ENCODE measurements around the gene EPHB1.

Gene EPHB1

GRCh38 chr3:135238236-135238830 is 443.3 kb downstream of the EPHB1 start:
- TF ChIP-seq CTCF (IDR thresholded peaks at IDR 0.05; ENCODE audit: low read depth, low read length), result no peak
- in situ Hi-C loops (cut with HindIII; ENCODE audit: low sequenced_read_pairs), result no loop called here
- DNase-seq (ENCODE audit: low read depth, low spot score), result no peak
- no peak overlapping the region for H3K4me3 ChIP-seq (ENCODE audit: low read depth, low read length)

- in situ Hi-C loops (cut with HindIII; ENCODE audit: low sequenced_read_pairs), result no loop called here
- DNase-seq (ENCODE audit: low read depth, low spot score), result no peak
- H3K4me3 ChIP-seq (ENCODE audit: low read depth, low read length), result no peak overlapping the region
- no peak for TF ChIP-seq CTCF (IDR thresholded peaks at IDR 0.05; ENCODE audit: low read depth, low read length)
Observed at GRCh38 chr3:135238871-135239614, 444.0 kb downstream of the EPHB1 start.

- no peak overlapping the region for H3K4me3 ChIP-seq (ENCODE audit: low read depth, low read length)
- in situ Hi-C loops (cut with HindIII; ENCODE audit: low sequenced_read_pairs), result no loop called here
- no peak for DNase-seq (ENCODE audit: low read depth, low spot score)
- no peak for TF ChIP-seq CTCF (IDR thresholded peaks at IDR 0.05; ENCODE audit: low read depth, low read length)
Observed at GRCh38 chr3:135239615-135239884, 444.5 kb downstream of the EPHB1 start.

GRCh38 chr3:135240426-135240825 is 445.4 kb downstream of the EPHB1 start:
- TF ChIP-seq CTCF (IDR thresholded peaks at IDR 0.05; ENCODE audit: low read depth, low read length), result no peak
- in situ Hi-C loops (cut with HindIII; ENCODE audit: low sequenced_read_pairs), result no loop called here
- DNase-seq (ENCODE audit: low read depth, low spot score), result no peak
- no peak overlapping the region for H3K4me3 ChIP-seq (ENCODE audit: low read depth, low read length)

- in situ Hi-C loops (cut with HindIII; ENCODE audit: low sequenced_read_pairs), result no loop called here
- no peak for DNase-seq (ENCODE audit: low read depth, low spot score)
- H3K4me3 ChIP-seq (ENCODE audit: low read depth, low read length), result no peak overlapping the region
- no peak for TF ChIP-seq CTCF (IDR thresholded peaks at IDR 0.05; ENCODE audit: low read depth, low read length)
Observed at GRCh38 chr3:135242285-135242684, 447.2 kb downstream of the EPHB1 start.

GRCh38 chr3:135243616-135244015 is 448.6 kb downstream of the EPHB1 start:
- in situ Hi-C loops (cut with HindIII; ENCODE audit: low sequenced_read_pairs), result no loop called here
- TF ChIP-seq CTCF (IDR thresholded peaks at IDR 0.05; ENCODE audit: low read depth, low read length), result no peak
- no peak for DNase-seq (ENCODE audit: low read depth, low spot score)
- no peak overlapping the region for H3K4me3 ChIP-seq (ENCODE audit: low read depth, low read length)

All from astrocyte of the spinal cord (primary cell).